Cardiac septum (tissue), 1 donor: Measurements from ENCODE around the gene SIM2. TPM values are rescaled to one million over a fixed set of nuclear protein-coding genes. Genes with fewer than 3 reads are reported as not detected.

ENCODE experiments used
- DNase-seq: peaks from one replicate; pipeline ENCODE4 v3.0.0-alpha.2; 2020; ENCODE audit warnings: low spot score
- intact Hi-C: fragments of 100-400 bp; cut with DNase I; formaldehyde crosslinking; loops from one replicate; pipeline ENCODE4 v1.14.0; 2022
- total RNA-seq: library from RNA; stranded (reverse); fragmentation: NEBNext Ultra II Directional; extraction: Animal tissue kit (Norgen Biotek cat#: 25700); gene quantifications from one replicate; pipeline ENCODE4 v1.2.1, GENCODE V29; 2021
- donor health status: DM: no; HTN: no; CAD: no.

SIM2 gene
- total RNA-seq, 1 donor from 2014 or later, result 0.16 TPM

GRCh38 chr21:36749935-36750575, 51.1 kb downstream of the SIM2 start:
- intact Hi-C loops, result loop anchor here (5.0 kb wide), 2 partner anchors 107 to 172 kb away; no protein-coding TSS in a partner anchor
- no peak for DNase-seq

GRCh38 chr21:36750576-36750959, 51.7 kb downstream of the SIM2 start:
- intact Hi-C loops, result no loop called here

GRCh38 chr21:36751383-36751782, 52.5 kb downstream of the SIM2 start:
- intact Hi-C loops, result no loop called here
- DNase-seq, result no peak

More at GRCh38 chr21:36750576-36750959, 51.7 kb downstream of the SIM2 start:
- no peak for DNase-seq

- no peak for DNase-seq
- intact Hi-C loops, result no loop called here
These were observed 54.6 kb downstream of the SIM2 start for GRCh38 chr21:36753556-36753955.

GRCh38 chr21:36754241-36754898, 55.5 kb downstream of the SIM2 start:
- intact Hi-C loops, result no loop called here

GRCh38 chr21:36756527-36756926, 57.6 kb downstream of the SIM2 start:
- no peak for DNase-seq
- intact Hi-C loops, result no loop called here

More at GRCh38 chr21:36754241-36754898, 55.5 kb downstream of the SIM2 start:
- no peak for DNase-seq

GRCh38 chr21:36757196-36757595, 58.3 kb downstream of the SIM2 start:
- no peak for DNase-seq
- intact Hi-C loops, result no loop called here

- intact Hi-C loops, result no loop called here
- no peak for DNase-seq
These were observed 60.6 kb downstream of the SIM2 start for GRCh38 chr21:36759348-36760083.

GRCh38 chr21:36761685-36762084, 62.8 kb downstream of the SIM2 start:
- intact Hi-C loops, result no loop called here
- no peak for DNase-seq

- intact Hi-C loops, result no loop called here
- no peak for DNase-seq
These were observed 63.7 kb downstream of the SIM2 start for GRCh38 chr21:36762642-36763041.

- no peak for DNase-seq
- intact Hi-C loops, result no loop called here
These were observed 64.4 kb downstream of the SIM2 start for GRCh38 chr21:36763305-36763704.

- intact Hi-C loops, result no loop called here
- no peak for DNase-seq
These were observed 66.3 kb downstream of the SIM2 start for GRCh38 chr21:36765229-36765628.

GRCh38 chr21:36766511-36766910, 67.6 kb downstream of the SIM2 start:
- intact Hi-C loops, result no loop called here
- no peak for DNase-seq

GRCh38 chr21:36767096-36767495, 68.2 kb downstream of the SIM2 start:
- intact Hi-C loops, result no loop called here

GRCh38 chr21:36768496-36768895, 69.6 kb downstream of the SIM2 start:
- intact Hi-C loops, result no loop called here
- no peak for DNase-seq

More at GRCh38 chr21:36767096-36767495, 68.2 kb downstream of the SIM2 start:
- DNase-seq, result no peak

- no peak for DNase-seq
- intact Hi-C loops, result no loop called here
These were observed 70.3 kb downstream of the SIM2 start for GRCh38 chr21:36769051-36769839.

GRCh38 chr21:36773117-36773516, 74.2 kb downstream of the SIM2 start:
- peak; percentile 83 for DNase-seq
- intact Hi-C loops, result no loop called here

- no peak for DNase-seq
- intact Hi-C loops, result no loop called here
These were observed 75.1 kb downstream of the SIM2 start for GRCh38 chr21:36773995-36774394.

GRCh38 chr21:36776981-36777617, 78.2 kb downstream of the SIM2 start:
- intact Hi-C loops, result no loop called here

More at GRCh38 chr21:36776981-36777617, 78.2 kb downstream of the SIM2 start:
- no peak for DNase-seq
